ENCODE measurements around the gene TM9SF1. TPM values are rescaled to one million over a fixed set of nuclear protein-coding genes. Genes with fewer than 3 reads are reported as not detected.
A peak's percentile ranks its signal among the peaks of the same experiment; 100 is the strongest.

Gene TM9SF1
- total and polyA plus RNA-seq, 2 of the 13 experiments (the other 11 are each of a cell fraction or from before 2014, with no cell fraction given), result 83.2 to 110 TPM

GRCh38 chr14:24232645-24233537 is 37.6 kb upstream of the TM9SF1 start, which contains the start of gene GMPR2 (continued):
- TF ChIP-seq SPEN (CRISPR knock-in tag; IDR thresholded peaks at IDR 0.05; ENCODE audit: low read depth), result peak; percentile 74
- peak; percentile 83 for TF ChIP-seq ZNF280B (CRISPR knock-in tag; IDR thresholded peaks at IDR 0.05; ENCODE audit: borderline replicate concordance)
- no peak; the same call in 1 of the 2 replicates for TF ChIP-seq KLF9 (CRISPR knock-in tag; IDR thresholded peaks at IDR 0.05; ENCODE audit: low read depth)
- peak; percentile 94 for TF ChIP-seq KAT8 (CRISPR knock-in tag; IDR thresholded peaks at IDR 0.05)
- TF ChIP-seq HMGA1 (CRISPR knock-in tag; conservative IDR thresholded peaks at IDR 0.05), result peak; percentile 98; the same call in 1 of the 2 replicates
- no peak for TF ChIP-seq ZNF841 (CRISPR knock-in tag; IDR thresholded peaks at IDR 0.05; ENCODE audit: borderline replicate concordance)
- TF ChIP-seq ZNF564 (CRISPR knock-in tag; IDR thresholded peaks at IDR 0.05), result 0 out of 2 replicates have a peak, but pooled peaks have one; percentile 49
- peak; percentile 89; the same call in 1 of the 2 replicates for TF ChIP-seq ZNF354B (CRISPR knock-in tag; IDR thresholded peaks at IDR 0.05)
- TF ChIP-seq ZNF556 (CRISPR knock-in tag; IDR thresholded peaks at IDR 0.05; ENCODE audit: borderline replicate concordance), result 0 out of 2 replicates have a peak, but pooled peaks have one; percentile 85
- peak; percentile 72; the same call in 1 of the 2 replicates for TF ChIP-seq ZNF790 (CRISPR knock-in tag; IDR thresholded peaks at IDR 0.05; ENCODE audit: borderline replicate concordance)
- TF ChIP-seq ZNF788 (CRISPR knock-in tag; IDR thresholded peaks at IDR 0.05; ENCODE audit: borderline replicate concordance), result 0 out of 2 replicates have a peak, but pooled peaks have one; percentile 34
- 0 out of 2 replicates have a peak, but pooled peaks have one; percentile 22 for TF ChIP-seq LRRFIP1 (CRISPR knock-in tag; conservative IDR thresholded peaks at IDR 0.05)
- peak; percentile 60 for TF ChIP-seq BCL3 (CRISPR knock-in tag; IDR thresholded peaks at IDR 0.05)
- peak; percentile 10; the same call in 1 of the 2 replicates for TF ChIP-seq SP5 (CRISPR knock-in tag; IDR thresholded peaks at IDR 0.05; ENCODE audit: borderline replicate concordance, low read depth)
- peak; percentile 93 for TF ChIP-seq TEAD2 (CRISPR knock-in tag; IDR thresholded peaks at IDR 0.05)
- TF ChIP-seq KLF6 (CRISPR knock-in tag; IDR thresholded peaks at IDR 0.05), result peak; percentile 67; the same call in 1 of the 2 replicates
- TF ChIP-seq NFATC3 (CRISPR knock-in tag; IDR thresholded peaks at IDR 0.05), result 0 out of 2 replicates have a peak, but pooled peaks have one; percentile 80
- TF ChIP-seq STAG1 (CRISPR knock-in tag; IDR thresholded peaks at IDR 0.05), result no peak; the same call in 1 of the 2 replicates
- TF ChIP-seq ATF5 (CRISPR knock-in tag; IDR thresholded peaks at IDR 0.05; ENCODE audit: low read depth), result peak; percentile 87; the same call in 1 of the 2 replicates
- TF ChIP-seq THRA (CRISPR knock-in tag; IDR thresholded peaks at IDR 0.05; ENCODE audit: borderline replicate concordance), result peak; percentile 85
- peak; percentile 66; the same call in 1 of the 2 replicates for TF ChIP-seq SNAPC2 (CRISPR knock-in tag; IDR thresholded peaks at IDR 0.05)
